Ishikawa (cell line): ENCODE data around the gene EMP2.

Source experiments
- CEBPB ChIP-seq: IDR thresholded peaks from 2 replicates; pipeline ENCODE4 v1.6.1; 2012
- CREB1 ChIP-seq: IDR thresholded peaks from 2 replicates; pipeline ENCODE4 v1.6.1; 2012; ENCODE audit warnings: low read depth
- EP300 ChIP-seq: IDR thresholded peaks from 2 replicates; pipeline ENCODE4 v1.6.1; 2012; ENCODE audit warnings: borderline replicate concordance
- FOXM1 ChIP-seq: IDR thresholded peaks from 2 replicates; pipeline ENCODE4 v1.6.1; 2012; ENCODE audit warnings: low read depth, borderline replicate concordance
- TAF1 ChIP-seq: IDR thresholded peaks from 2 replicates; pipeline ENCODE4 v1.6.1; 2012; ENCODE audit warnings: low read depth, mild to moderate bottlenecking

- TF ChIP-seq CEBPB (no peak), TAF1 (no peak), EP300 (no peak), FOXM1 (no peak), CREB1 (no peak)
Observed at GRCh38 chr16:10629592-10629963, 49.2 kb upstream of the EMP2 start.
